WTC11 (cell line): ENCODE data around the gene SPATA46. TPM values are rescaled to one million over a fixed set of nuclear protein-coding genes. Genes with fewer than 3 reads are reported as not detected.

ENCODE experiments used
- ATAC-seq: fragments of 200-7000 bp; cut with Tn5 transposase; 2 replicates; pipeline ENCODE4 v1.10.0; 2021; ENCODE audit warnings: mild to moderate bottlenecking, moderate library complexity
- CTCF ChIA-PET: fragments of 300-600 bp; sonication (Branson Sonifier 250); formaldehyde crosslinking; loops from one replicate; lab custom pipeline; 2021; ENCODE audit warnings: antibody characterized with exemption; lab: Charles Lee
- POLR2A ChIA-PET: fragments of 350-600 bp; sonication (Branson Sonifier 250); formaldehyde crosslinking; loops from one replicate; lab custom pipeline; 2021; ENCODE audit warnings: antibody characterized with exemption; lab: Charles Lee
- DNase-seq: peaks from one replicate; pipeline ENCODE4 v3.0.0; 2021; ENCODE audit warnings: low spot score
- H3K27ac Mint-ChIP-seq: 2 replicates; pipeline ENCODE4 v1.8.0; 2021; ENCODE audit warnings: mixed read lengths
- H3K27me3 Mint-ChIP-seq: 2 replicates; pipeline ENCODE4 v1.8.0; 2021; ENCODE audit warnings: low read depth, mild to moderate bottlenecking, moderate library complexity, mixed read lengths
- H3K36me3 Mint-ChIP-seq: 2 replicates; pipeline ENCODE4 v1.8.0; 2021; ENCODE audit warnings: mixed read lengths
- H3K4me1 Mint-ChIP-seq: 2 replicates; pipeline ENCODE4 v1.8.0; 2022; ENCODE audit warnings: mixed read lengths
- H3K4me3 Mint-ChIP-seq: 2 replicates; pipeline ENCODE4 v1.8.0; 2021; ENCODE audit warnings: mild to moderate bottlenecking, moderate library complexity, mixed read lengths
- H3K9me3 Mint-ChIP-seq: 2 replicates; pipeline ENCODE4 v1.8.0; 2021; ENCODE audit warnings: mixed read lengths
- AFF4 ChIP-seq: sonication (generic); formaldehyde crosslinking; IDR thresholded peaks from 2 replicates; pipeline ENCODE4 v1.8.1; 2023; ENCODE audit warnings: mild to moderate bottlenecking, missing genetic modification reagents, borderline replicate concordance
- E2F1 ChIP-seq: sonication (generic); formaldehyde crosslinking; IDR thresholded peaks from 2 replicates; pipeline ENCODE4 v1.8.0; 2022; ENCODE audit warnings: mild to moderate bottlenecking, missing genetic modification reagents
- ETV6 ChIP-seq: sonication (generic); formaldehyde crosslinking; IDR thresholded peaks from 2 replicates; pipeline ENCODE4 v1.8.1; 2022; ENCODE audit warnings: mild to moderate bottlenecking, missing genetic modification reagents
- FOXK1 ChIP-seq: sonication (generic); formaldehyde crosslinking; IDR thresholded peaks from 2 replicates; pipeline ENCODE4 v1.8.0; 2022; ENCODE audit warnings: mild to moderate bottlenecking, moderate library complexity, missing genetic modification reagents
- FOXP1 ChIP-seq: sonication (generic); formaldehyde crosslinking; IDR thresholded peaks from 2 replicates; pipeline ENCODE4 v1.8.0; 2022; ENCODE audit warnings: missing genetic modification reagents, mild to moderate bottlenecking, moderate library complexity, borderline replicate concordance
- HMGA2 ChIP-seq: fragments of 250-450 bp; sonication (Bioruptor Pico); IDR thresholded peaks from 2 replicates; pipeline ENCODE4 v1.4.0; 2021; ENCODE audit warnings: mild to moderate bottlenecking, moderate library complexity
- JAZF1 ChIP-seq: fragments of 250-450 bp; sonication (Bioruptor Pico); IDR thresholded peaks from 2 replicates; pipeline ENCODE4 v1.9.0; 2021; ENCODE audit warnings: moderate library complexity, mild to moderate bottlenecking, inconsistent platforms
- NR1H2 ChIP-seq: sonication (generic); formaldehyde crosslinking; IDR thresholded peaks from 2 replicates; pipeline ENCODE4 v1.9.0; 2021; ENCODE audit warnings: mild to moderate bottlenecking, moderate library complexity, missing genetic modification reagents
- TCF7 ChIP-seq: sonication (generic); formaldehyde crosslinking; IDR thresholded peaks from 2 replicates; pipeline ENCODE4 v1.8.0; 2022; ENCODE audit warnings: mild to moderate bottlenecking, low read depth, missing genetic modification reagents, moderate library complexity
- ZBTB21 ChIP-seq: sonication (generic); formaldehyde crosslinking; IDR thresholded peaks from 2 replicates; pipeline ENCODE4 v1.8.1; 2023; ENCODE audit warnings: mild to moderate bottlenecking, missing genetic modification reagents, borderline replicate concordance
- ZNF512 ChIP-seq: sonication (generic); formaldehyde crosslinking; IDR thresholded peaks from 2 replicates; pipeline ENCODE4 v1.8.1; 2022; ENCODE audit warnings: missing genetic modification reagents, borderline replicate concordance
- total RNA-seq: library from RNA; stranded (reverse); gene quantifications from 3 replicates; pipeline ENCODE4 v1.2.3, GENCODE V29; 2021
- TF ChIP-seq, protein P1 (sequence below): fragments of 200-600 bp; IDR thresholded peaks from 2 replicates; pipeline ENCODE4 v1.8.0; 2022; ENCODE audit warnings: antibody characterized with exemption
- TF ChIP-seq, protein P2 (sequence below): sonication (generic); formaldehyde crosslinking; IDR thresholded peaks from 2 replicates; pipeline ENCODE4 v1.8.0; 2023; ENCODE audit warnings: missing genetic modification reagents, mild to moderate bottlenecking, borderline replicate concordance

SPATA46 gene
- total RNA-seq, 1 experiment from 2014 or later = not detected

DNA sequence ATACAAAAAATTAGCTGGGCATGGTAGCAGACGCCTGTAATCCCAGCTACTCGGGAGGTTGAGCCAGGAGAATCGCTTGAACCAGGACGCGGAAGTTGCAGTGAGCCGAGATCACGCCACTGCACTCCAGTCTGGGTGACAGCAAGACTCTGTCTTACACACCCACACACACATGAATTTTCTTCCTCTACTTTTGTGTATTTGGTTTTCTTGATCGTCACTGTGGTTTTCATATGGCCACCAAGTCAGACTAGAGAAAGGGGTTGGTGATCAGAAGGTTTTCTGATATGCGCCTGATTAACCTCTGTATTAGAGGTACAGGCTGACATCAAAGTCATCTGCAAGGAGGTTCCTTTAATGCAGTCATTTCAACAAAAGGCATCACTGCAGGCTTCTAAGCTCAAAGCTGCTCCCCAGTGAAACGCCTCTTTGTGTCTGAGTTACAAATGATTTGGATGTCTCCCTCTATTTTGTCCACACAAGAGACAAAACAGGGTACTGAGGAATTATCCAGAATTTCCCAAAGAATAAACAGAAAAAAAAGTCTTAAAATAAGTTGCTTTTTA is 24.2 kb upstream of the SPATA46 start:
- Mint-ChIP-seq H3K36me3 (no peaks in the 10 kb centered on the region), H3K4me1 (peaks cover 25% of the 10 kb centered on the region), H3K4me3 (no peak overlapping the region), H3K27me3 (no peaks in the 10 kb centered on the region), H3K27ac (no peak overlapping the region), H3K9me3 (0 out of 2 replicates have a peak, but pooled peaks cover 8% of the 10 kb centered on the region)
- POLR2A ChIA-PET = no interaction called here
- ATAC-seq (no peak), DNase-seq (no peak)
- CTCF ChIA-PET = interaction anchor here (1.3 to 3.1 kb wide), 3 partner anchors 9 to 345 kb away, joined by 3 to 14 read pairs (median 4); no protein-coding TSS in a partner anchor
- TF ChIP-seq HMGA2 (CRISPR knock-in tag) (no peak), E2F1 (no peak), ZBTB21 (no peak), ETV6 (CRISPR knock-in tag) (no peak)
- TF ChIP-seq, protein P1, sequence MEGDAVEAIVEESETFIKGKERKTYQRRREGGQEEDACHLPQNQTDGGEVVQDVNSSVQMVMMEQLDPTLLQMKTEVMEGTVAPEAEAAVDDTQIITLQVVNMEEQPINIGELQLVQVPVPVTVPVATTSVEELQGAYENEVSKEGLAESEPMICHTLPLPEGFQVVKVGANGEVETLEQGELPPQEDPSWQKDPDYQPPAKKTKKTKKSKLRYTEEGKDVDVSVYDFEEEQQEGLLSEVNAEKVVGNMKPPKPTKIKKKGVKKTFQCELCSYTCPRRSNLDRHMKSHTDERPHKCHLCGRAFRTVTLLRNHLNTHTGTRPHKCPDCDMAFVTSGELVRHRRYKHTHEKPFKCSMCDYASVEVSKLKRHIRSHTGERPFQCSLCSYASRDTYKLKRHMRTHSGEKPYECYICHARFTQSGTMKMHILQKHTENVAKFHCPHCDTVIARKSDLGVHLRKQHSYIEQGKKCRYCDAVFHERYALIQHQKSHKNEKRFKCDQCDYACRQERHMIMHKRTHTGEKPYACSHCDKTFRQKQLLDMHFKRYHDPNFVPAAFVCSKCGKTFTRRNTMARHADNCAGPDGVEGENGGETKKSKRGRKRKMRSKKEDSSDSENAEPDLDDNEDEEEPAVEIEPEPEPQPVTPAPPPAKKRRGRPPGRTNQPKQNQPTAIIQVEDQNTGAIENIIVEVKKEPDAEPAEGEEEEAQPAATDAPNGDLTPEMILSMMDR = no peak

DNA sequence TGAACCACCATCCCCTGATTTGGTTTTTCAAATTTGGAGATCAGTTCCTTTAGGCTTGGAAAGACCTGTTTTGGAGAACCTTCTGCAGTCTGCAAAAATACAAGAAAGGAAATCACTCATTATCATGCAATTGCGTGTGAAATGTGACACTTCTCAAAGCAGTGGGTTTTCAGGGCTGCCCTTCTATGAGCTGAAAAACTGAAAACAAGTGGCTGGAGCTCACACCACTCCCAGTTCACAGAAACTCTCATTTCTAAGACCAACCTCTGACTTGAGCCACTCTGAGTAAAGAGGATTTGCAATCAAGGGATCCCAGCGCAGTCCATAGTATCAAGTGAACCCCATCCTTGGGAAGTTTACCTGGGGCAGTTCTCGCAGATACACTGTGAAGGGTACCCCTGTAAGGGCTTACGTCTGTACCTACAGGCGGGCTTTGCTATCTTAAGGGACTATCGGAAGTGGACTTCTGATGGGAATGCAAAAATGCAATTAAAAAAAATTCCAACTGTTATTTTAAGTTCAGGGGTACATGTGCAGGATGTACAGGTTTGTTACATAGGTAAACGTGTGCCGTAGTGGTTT is 22.4 kb upstream of the SPATA46 start:
- ChIA-PET CTCF (interaction anchor here (0.8 to 3.1 kb wide), 7 partner anchors 16 to 375 kb away, joined by 3 to 14 read pairs (median 5); partner anchors contain the start of gene OLFML2B), POLR2A (interaction anchor here (0.5 kb wide), 1 partner anchor 362 kb away, joined by 4 read pairs; no protein-coding TSS in a partner anchor)
- Mint-ChIP-seq H3K4me1 (peaks cover 25% of the 10 kb centered on the region), H3K27ac (peak overlapping the region; percentile 6), H3K4me3 (peak overlapping the region; percentile 15), H3K36me3 (no peaks in the 10 kb centered on the region), H3K9me3 (0 out of 2 replicates have a peak, but pooled peaks cover 8% of the 10 kb centered on the region), H3K27me3 (no peaks in the 10 kb centered on the region)
- TF ChIP-seq TCF7 (CRISPR knock-in tag) = no peak
- TF ChIP-seq, protein P2, sequence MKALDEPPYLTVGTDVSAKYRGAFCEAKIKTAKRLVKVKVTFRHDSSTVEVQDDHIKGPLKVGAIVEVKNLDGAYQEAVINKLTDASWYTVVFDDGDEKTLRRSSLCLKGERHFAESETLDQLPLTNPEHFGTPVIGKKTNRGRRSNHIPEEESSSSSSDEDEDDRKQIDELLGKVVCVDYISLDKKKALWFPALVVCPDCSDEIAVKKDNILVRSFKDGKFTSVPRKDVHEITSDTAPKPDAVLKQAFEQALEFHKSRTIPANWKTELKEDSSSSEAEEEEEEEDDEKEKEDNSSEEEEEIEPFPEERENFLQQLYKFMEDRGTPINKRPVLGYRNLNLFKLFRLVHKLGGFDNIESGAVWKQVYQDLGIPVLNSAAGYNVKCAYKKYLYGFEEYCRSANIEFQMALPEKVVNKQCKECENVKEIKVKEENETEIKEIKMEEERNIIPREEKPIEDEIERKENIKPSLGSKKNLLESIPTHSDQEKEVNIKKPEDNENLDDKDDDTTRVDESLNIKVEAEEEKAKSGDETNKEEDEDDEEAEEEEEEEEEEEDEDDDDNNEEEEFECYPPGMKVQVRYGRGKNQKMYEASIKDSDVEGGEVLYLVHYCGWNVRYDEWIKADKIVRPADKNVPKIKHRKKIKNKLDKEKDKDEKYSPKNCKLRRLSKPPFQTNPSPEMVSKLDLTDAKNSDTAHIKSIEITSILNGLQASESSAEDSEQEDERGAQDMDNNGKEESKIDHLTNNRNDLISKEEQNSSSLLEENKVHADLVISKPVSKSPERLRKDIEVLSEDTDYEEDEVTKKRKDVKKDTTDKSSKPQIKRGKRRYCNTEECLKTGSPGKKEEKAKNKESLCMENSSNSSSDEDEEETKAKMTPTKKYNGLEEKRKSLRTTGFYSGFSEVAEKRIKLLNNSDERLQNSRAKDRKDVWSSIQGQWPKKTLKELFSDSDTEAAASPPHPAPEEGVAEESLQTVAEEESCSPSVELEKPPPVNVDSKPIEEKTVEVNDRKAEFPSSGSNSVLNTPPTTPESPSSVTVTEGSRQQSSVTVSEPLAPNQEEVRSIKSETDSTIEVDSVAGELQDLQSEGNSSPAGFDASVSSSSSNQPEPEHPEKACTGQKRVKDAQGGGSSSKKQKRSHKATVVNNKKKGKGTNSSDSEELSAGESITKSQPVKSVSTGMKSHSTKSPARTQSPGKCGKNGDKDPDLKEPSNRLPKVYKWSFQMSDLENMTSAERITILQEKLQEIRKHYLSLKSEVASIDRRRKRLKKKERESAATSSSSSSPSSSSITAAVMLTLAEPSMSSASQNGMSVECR (CRISPR knock-in tag) = no peak
- no peak for TF ChIP-seq FOXK1 (CRISPR knock-in tag)
- no peak for TF ChIP-seq AFF4
- no peak for TF ChIP-seq JAZF1
- no peak for TF ChIP-seq NR1H2 (CRISPR knock-in tag)
- TF ChIP-seq ZNF512 (CRISPR knock-in tag) = no peak
- no peak for TF ChIP-seq FOXP1 (CRISPR knock-in tag)
- DNase-seq (no peak), ATAC-seq (peak; percentile 68)
